Stimulated activated CD4-positive, alpha-beta T cell treated with anti-CD3 and anti-CD28 coated beads, Interleukin-15, amount 100 ng/mL, for 48 hours (primary cell): Measurements from ENCODE around the gene ADGRA3.
A peak's percentile ranks its signal among the peaks of the same experiment; 100 is the strongest.
"Not testable (repeated sequence)": the region's sequence is repeated elsewhere in the genome, so short reads cannot be mapped to it uniquely, and the experiment has no call there.

Experiments used
- DNase-seq, 2 donors: peaks; one replicate each; pipeline ENCODE4 v3.0.0-alpha.2; 2020; ENCODE audit warnings: low read depth in 2 of 2

The ADGRA3 gene

DNA sequence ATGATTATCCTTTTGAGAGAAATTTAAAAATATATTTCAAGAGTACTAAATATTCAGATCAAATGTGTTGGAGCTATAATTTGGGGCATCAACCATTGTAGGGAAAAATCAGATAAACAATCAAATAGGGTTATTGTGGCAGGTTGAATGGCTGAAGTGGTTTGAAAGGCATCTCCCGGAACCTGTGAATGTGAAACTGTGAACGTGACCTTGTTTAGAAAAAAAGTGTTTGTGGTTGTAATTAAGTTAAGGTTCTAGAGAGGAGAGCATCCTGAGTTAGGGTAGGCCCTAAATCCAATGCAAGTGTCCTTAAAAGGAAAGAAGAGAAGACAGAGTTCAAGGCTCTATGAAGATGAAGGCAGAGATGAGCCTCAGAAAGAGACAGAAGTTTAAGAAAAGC is 37.4 kb downstream of the ADGRA3 start:
- DNase-seq: no peak

DNA sequence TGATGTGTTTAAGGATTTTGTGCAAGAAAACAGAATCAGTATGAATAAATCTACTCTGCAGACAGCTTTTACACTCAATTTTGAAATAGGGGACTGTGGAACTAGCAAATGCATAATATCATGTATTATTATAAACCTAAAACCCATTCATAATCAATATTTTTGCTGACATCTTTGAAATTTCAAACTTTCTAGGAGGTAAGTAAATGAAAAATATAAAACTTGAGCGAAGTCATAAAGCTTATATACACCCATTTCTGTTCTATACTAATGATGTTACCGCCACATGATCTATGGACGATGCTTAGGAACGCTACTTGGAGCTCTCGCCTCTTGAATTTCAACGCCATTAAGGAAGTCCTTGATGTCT is 38.1 kb downstream of the ADGRA3 start:
- DNase-seq: no peak

DNA sequence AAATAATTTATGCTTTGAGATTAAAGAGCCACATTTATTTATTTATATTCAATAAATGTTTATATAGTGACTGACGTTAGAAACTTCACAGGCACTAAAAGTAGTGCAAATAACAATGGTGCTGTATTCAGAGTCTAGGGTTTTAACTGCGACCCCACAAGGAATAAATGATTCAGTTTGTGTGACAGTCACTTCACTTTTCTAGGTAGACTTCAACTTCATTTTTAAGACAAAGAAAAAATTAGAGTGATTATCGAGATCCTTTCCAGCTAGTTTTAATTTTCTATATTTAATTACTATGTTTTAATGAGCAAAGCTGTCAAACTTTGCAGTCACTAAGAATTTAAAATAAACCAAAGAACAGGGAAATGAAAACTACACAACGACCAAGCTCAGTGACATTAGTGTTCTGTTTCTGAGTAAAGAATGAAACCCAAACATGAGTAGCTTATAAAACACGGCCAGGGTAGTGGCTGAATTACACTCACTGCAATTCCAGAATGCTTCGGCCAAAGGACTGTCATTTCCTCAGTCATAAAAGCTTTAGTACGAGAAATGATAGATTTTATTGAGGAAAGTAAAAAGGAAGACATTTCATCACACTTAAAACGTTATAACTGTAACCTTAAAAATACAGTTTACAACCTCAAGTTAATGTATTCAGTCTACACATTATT is 38.6 kb downstream of the ADGRA3 start:
- no peak for DNase-seq

DNA sequence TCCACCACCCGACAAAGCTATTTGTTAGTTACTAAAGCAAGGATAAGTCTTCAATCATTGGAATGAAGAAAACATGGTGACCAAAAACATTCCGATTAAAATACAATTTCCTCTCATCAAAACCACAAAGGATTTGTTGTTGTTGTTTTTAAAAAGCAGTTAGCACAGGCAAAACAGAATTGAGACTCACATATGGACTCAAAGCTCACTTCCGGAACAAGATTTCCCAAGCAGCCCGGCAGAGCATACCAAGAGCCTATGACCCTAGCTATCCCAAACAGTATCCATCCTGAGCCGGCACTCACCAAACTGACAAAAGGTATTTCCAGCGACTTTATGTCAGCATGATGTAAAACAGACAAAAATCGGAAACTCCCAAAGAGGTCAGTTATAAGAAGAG is 39.9 kb downstream of the ADGRA3 start:
- no peak for DNase-seq

DNA sequence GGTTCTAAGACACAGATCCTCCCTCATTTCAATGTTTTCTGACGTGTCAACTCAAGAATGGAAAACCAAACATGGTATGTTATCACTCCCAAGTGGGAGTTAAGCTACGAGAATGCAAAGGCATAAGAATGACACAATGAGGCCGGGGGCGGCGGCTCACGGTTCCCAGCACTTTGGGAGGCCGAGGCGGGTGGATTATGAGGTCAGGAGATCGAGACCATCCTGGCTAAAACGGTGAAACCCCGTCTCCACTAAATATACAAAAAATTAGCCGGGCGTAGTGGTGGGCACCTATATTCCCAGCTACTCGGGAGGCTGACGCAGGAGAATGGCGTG is 40.6 kb downstream of the ADGRA3 start:
- not testable (repeated sequence) for DNase-seq

DNA sequence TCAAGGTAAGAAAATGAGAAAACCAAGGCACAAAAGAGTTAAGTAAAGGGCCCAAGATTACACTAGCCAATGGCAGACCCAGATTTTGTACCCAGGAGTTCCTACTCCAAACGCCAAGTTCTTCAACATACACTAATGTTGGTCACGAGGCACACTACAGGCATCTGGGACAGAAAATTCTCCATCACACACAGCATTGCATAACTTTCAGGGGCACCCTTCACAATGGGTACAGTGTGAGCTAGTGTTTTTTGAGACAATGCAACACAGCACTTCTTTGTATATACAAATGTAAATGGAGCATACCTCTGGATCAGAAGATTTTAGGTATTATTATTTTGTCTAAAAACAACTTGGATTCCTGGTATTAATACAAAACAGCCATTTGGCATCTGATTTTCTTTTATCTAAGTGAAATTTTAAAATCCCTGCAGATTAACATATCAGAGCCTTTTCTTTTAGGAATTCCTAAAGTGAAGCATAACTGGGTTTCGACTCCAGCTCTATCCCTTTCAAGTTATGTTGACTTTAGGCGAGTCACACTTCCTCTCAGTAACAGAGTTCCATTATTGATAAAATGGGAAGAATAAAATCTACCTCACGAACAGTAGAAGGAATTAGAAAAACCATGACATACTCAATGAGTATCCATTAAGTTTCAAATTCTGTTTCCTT is 41.1 kb downstream of the ADGRA3 start:
- DNase-seq: no peak

DNA sequence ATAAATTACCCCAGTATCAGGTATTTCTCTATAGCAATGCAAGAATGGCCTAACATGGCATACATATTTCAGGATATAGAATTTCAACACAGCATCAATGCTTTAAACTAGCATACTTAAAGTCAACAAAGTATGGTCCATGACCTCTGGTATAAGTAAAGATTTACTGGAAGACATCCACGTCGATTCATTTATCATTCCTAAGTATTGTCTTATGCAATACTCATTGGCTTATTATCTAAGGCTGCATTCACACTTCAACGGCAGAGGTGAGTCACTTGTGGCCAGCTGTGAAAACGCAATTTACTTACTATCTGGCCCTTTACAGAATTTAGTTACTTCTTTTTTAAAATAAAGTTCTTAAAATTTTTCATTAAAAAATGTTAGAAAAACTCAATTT is 42.6 kb downstream of the ADGRA3 start:
- no peak for DNase-seq

DNA sequence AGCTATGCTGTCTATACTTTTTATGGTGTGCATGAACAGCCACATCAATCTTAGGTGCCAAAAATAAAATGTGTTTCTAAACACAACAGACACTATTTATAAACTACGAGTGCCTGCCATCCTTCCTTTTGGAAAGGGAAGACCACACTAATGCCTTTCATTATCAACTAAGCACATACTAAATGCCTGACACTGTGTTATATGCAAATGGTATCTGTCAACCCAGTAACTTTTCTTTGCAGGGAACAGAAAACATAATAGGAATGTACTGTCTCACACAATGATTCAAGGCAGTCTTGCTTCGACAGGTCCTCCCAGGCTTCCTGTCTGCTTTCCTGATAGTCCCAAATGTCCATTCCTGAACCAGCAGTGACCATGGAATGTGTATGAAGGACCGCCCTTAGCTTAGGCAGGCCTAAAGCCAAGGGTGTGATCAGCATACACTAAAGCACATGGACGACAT is 43.8 kb downstream of the ADGRA3 start:
- DNase-seq: no peak

DNA sequence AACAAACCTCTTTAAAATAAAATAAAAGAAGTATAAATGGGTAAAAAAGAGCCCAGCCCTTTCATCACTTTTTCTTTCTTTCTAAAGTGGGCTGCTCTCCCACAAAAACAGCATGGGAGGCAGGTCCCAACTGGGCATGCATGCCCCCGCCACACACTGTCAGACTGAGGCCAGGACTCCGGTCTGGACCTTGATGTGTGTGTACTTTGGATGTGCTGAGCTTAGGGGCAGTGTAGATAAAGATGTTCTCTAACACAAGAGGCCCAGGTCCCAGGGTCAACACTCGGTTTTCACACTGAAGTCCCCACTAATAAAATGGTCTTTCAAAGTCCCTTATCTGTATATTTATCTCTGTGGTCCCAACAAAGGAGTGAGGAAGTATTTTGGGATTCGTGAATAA is 44.4 kb downstream of the ADGRA3 start:
- DNase-seq: no peak

DNA sequence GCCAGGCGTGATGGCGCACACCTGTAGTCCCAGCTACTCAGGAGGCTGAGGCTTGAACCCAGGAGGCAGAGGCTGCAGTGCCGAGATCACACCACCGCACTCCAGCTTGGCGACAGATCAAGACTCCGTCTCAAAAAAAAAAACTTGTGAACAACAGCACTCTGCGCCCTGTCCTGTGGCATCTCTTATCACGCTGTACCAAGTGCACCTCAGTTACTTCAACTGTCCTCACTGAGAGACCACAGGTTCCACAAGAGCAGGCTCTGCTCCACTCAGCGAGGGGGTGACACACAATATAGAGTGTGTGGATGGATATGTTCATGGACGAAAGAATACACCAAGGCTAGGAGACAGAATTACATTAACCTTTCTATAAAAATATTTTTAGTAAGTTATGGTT is 49.3 kb downstream of the ADGRA3 start:
- no peak for DNase-seq

DNA sequence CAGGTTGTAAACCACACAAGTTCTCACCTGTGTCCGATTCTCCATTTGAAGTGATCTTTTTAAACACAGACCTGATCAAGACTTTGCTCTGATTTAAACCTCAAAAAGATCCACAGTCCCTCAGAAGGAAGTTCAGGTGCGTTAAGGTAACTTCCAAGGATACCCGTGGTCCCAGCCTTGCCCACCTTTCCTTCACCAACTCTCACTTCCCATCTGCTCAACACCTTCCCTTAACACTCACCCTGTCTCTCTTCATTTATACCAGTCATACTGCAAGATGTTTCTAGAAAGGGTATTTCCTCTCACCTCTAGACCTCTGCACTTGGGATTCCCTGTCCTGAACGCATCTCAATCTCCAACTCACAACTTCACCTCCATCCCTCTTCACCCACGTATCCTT is 49.9 kb downstream of the ADGRA3 start:
- no peak for DNase-seq

DNA sequence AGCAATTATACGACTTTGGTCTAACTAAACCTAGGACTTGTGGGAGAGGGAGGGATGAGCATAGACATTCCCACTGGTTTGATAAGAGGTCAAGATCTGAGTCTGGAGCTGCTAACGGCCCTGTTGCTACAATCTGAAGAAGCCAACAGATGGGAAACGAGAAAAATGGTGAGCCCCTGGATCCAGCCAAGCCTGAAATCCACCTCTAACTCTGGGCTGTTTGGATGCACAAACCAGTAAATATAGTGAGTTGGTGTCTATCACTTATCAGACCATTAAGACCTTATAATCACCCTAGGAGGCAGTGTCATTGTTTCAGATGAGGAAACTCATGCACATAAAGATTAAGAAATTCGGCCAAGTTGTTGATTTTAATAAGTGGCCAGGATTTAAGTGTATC is 50.5 kb downstream of the ADGRA3 start:
- DNase-seq: no peak

DNA sequence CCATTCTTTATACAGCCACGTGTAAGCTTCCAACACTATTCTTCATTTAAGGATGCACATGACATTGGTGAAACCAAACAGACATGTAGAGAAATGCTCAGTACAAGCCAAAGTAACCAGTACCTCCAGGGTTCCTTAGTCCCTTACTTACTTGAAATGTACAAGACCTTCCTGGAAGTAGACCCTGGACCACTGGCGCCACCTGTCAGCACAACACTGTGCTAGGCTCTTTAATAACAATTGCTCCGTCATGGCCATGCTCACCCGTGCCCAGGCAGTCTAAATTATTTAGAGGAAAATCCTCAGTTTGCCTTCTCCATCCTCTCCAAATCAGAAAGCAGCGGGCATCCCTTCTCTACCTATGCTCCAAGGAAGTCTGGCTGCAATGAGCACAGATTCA is 52.7 kb downstream of the ADGRA3 start:
- DNase-seq: peak in 1 of 2 donors; percentile 6

DNA sequence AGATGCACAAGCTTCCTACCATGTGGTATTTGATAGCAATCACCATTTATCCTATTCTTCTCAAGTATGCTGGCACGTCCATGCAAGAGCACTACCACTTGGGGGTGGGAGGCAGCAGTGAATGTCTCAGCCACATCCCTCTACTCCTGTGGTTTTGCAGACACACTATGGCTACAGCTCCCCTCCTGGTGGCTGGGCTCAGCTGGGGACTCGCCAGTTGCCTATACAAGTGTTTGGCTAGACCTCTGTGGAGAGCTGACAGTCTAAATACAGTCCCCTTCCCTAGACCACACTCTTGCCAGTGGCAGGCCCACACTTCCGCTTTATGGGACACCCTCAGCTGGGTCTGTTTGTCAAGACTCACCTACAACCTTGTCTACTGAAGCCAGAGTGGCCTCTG is 53.2 kb downstream of the ADGRA3 start:
- no peak for DNase-seq

DNA sequence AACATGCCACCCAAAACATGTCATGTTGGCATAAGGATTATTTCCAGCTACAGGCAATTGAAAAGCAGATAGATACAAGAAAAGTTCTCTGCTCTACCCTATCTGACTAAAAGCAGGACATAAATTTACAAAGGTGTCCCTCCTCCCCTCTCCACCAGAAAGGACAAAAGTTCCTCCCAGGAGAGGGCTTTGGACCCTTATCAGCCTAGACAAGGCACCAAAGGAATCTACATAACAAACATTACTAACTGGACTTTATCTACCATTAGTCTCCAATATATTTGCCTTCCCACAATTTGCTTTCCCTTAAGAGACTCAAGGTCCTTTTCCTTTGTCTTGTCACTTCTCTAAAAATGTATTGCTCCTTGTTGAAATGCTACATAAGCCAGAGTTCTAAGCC is 55.6 kb downstream of the ADGRA3 start:
- no peak for DNase-seq

DNA sequence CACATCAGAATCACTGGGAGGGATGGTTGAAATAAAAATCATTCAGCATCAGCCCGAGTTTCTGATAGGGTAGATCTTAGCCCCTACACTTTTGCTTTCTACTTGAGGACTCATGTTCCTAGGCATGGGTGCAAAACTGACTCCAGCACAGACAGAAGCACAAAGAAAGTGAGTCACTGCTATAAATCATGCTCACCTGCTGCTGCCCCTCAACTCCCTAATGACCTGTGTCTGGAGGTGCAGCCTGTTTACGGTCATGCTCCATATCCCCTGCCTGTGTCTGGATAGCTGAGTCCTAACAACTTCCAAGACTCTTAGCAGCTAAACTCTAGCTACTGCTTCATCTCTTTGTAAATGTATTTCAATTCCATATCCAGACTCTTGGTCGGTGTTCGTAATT is 57.8 kb downstream of the ADGRA3 start:
- no peak for DNase-seq

DNA sequence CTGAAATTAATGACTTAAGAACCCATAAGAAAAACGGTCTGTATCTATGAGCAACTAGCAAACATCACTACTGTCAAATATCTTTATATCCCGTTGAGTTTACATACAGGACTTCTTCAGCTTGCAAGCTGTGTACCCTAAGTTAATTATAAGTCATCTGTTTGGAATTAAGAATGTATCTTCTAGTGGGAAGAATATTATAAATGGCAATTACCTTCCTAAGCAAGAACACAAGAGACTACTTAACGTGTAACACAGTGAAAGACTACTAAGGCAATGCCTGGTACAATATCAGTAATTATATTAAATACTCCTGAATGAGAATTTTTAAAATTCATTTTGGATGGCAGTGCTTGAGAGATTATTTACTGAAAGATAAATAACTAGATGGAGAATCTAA is 58.5 kb downstream of the ADGRA3 start:
- no peak for DNase-seq

DNA sequence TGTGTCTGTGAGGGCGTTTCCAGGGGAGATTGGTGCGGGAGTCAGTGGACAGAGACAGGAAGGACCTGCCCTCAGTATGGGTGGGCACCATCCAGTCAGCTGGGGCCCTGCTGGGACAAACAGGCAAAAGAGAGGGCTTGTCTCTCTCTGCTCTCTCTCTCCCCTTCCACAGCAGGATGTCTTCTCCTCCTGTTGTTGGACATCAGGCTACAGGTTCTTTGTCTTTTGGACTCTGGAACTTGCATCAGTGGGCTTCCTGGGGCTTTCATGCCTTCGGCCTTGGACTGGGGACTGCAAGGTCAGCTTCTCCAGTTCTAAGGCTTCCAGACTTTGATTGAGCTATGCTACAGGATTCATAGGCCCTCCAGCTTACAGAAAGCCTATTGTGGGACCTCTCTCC is 59.6 kb downstream of the ADGRA3 start:
- no peak for DNase-seq

DNA sequence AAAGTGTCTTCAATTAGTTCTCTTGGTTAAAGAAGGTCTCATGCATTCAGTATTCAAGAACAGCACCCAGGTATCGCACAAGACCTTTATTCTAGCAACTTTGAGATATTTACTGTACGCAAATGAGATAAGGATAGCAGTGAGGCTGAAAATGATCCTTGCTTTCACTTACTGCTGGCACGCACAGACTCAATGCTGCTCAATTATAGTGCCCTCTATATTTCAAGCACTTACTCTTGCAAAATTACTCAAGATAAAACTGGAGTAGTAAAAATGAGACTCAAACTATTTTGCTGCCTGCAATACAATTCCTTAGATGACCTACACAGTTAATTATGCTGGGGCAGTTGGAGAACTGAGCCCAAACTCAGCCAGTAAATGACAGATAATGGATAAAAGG is 60.9 kb downstream of the ADGRA3 start:
- no peak for DNase-seq

DNA sequence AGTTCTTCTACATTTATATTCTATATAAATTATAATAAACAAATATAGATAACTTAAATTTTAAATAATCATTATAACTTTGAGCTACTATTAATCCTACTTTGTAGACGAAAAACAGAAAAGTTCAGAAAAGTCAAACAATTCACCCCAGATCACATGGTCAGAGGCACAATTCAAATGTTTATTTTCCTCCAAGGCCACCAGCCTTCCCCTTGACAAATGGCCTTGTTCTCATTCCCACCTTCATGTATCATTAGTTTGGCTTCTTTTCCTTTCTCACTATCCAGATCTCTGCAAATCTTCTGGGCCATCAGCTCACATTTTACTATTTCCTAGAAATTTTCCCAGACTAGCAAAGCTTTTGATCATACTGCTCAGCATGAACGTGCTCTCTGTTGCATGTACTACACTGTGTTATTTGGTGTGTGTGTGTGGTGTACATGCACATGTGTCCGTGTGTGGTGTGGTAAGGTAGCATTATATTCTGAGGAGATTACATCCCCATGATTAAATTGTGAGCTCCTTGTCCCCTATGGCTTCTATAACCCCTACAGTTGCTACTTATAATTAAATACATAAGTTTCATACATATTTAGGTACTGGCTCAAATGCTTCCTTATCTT is 61.5 kb downstream of the ADGRA3 start:
- DNase-seq: no peak

DNA sequence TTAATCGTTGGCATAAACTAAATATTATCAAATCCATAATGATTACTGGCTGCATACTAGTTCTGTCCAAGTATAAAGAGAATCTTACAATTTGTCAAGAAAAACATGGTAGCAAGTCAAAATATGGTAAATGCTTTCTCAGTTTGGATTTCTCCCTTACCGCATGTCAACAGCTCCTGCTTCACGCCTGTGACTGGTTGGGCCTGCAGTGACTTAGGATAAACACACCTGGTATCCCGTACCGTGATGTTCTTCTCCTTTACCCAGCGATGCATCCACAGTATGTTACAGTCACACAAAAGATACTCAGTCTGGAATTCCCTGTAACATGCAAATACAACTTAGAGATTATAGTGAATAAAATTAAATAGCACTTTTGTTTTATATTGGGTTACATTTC is 71.1 kb downstream of the ADGRA3 start:
- no peak for DNase-seq

DNA sequence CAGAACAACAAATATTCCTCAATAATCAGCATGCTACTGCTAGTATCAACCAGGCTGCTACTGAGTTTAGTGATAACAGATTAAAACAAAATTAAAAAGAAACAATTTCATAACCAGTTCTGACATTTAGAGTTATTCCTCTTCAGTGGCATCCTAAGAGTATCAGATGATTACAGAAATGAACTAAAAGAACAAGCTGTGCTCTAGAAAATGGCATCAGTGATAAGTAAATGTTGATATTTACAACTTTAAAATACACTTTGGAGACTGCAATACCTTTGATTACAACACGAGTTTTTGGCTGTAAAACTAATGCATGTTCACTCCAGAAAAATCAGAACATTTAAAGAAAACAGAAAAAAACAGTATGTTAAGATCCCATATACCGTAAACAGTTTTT is 72.9 kb downstream of the ADGRA3 start:
- no peak for DNase-seq

DNA sequence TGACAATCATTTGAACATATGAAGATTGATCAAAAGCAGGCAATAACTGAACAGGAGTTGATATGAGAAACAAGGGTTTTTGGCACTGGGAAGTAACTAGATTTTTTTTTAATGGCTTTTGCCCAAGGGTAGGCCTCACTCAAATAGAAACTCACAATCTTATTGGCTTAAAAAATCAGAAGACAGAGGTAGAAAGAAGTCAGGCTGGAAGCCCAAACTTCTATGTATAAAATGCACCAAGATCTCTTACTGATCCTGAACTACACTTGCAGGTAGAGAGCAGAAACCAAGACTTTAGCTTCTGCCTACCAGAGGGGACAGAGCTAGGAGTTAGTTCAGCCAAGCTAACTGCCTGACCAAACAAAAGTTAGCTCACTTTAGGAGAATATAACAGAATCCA is 74.9 kb downstream of the ADGRA3 start:
- no peak for DNase-seq

DNA sequence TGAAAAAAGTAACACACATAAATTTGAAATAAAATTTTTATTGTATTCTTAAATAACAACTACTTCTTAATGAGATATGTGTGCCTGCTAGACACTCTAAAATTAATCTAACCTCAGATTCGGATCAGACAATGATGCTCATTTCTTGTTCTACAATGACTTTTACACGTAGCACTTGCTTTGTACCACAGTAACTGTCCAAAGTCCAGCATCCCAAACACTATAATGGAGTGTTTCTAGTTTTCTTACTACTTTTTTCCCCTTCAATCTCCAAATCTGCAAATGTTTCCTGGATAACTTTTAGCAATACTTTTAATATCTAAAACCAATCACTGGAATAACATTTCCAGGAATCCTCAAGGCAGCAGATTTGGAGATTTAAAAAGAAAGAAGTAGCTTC is 75.9 kb downstream of the ADGRA3 start:
- DNase-seq: no peak
